Measurements from ENCODE around the gene COMMD1. TPM values are rescaled to one million over a fixed set of nuclear protein-coding genes. Genes with fewer than 3 reads are reported as not detected.

COMMD1 gene
- total and polyA plus RNA-seq, 2 donors from 2014 or later: 38.5 to 99.4 TPM

GRCh38 chr2:61888267-61889055, 17.0 kb upstream of the COMMD1 start, which contains the start of gene CCT4:
TSS of gene CCT4 (minus strand) at chr2:61888656. CDS start at chr2:61888507, 149 bp downstream.
- no peaks in the 10 kb centered on the region for H3K27me3 ChIP-seq (ENCODE audit: control insufficient read depth, insufficient read depth, low read length)
- peak within 1 kb of the TSS; percentile 98 to 100 (median 99) for H3K9ac ChIP-seq (ENCODE audit: low read length in 3 of 3)
- peak within 1 kb of the TSS; percentile 99 to 100 for H3K27ac ChIP-seq (ENCODE audit: low read depth in 2 of 2, low read length in 2 of 2)
- H3K36me3 ChIP-seq (ENCODE audit: control insufficient read depth in 2 of 3, insufficient read depth in 3 of 3, low read length in 3 of 3): peaks cover 0 to 2% (median 2%) of the 10 kb centered on the region in 3 donors
- H3K9me3 ChIP-seq (ENCODE audit: control insufficient read depth in 2 of 3, insufficient read depth in 1 of 3, low read length in 3 of 3): no peaks in the 10 kb centered on the region
- TF ChIP-seq CTCF (IDR thresholded peaks at IDR 0.05; ENCODE audit: borderline replicate concordance, extremely low read depth, insufficient read depth): no peak
- DNase-seq (peak; percentile 91 to 96 (median 94)), FAIRE-seq (no peak)
- H3K4me3 ChIP-seq (ENCODE audit: low read length in 3 of 3): peak within 1 kb of the TSS; percentile 96 to 100 (median 99)
- peaks cover 0 to 6% (median 4%) of the 10 kb centered on the region in 3 donors for H3K4me1 ChIP-seq (ENCODE audit: control insufficient read depth in 2 of 3, insufficient read depth in 2 of 3, low read depth in 1 of 3, low read length in 3 of 3)
- intact Hi-C loops (cut with DNase I): no loop called here

DNA sequence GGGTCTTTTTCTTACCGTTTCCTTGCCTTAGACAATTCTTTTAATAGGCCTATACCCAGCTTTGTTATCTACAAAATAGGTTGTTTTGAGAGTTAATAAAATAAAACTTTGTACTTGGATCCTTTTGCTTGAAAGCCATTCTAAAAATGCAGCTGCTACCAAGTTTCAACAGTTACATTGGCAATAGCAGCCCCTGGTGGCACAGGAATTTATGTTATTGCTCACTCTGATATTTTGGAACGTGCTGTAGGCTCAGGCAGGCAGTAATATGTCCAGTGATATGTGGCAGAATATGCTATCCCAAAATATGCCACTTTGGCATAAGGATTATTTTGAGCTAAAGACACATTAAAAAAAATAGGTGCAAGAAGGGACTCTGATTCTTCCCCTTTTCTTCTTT, 6.7 kb upstream of the COMMD1 start:
- H3K4me3 ChIP-seq (ENCODE audit: low read length in 3 of 3): no peak overlapping the region
- intact Hi-C loops (cut with DNase I): no loop called here
- DNase-seq: peak in 1 of 5 donors; percentile 21
- H3K4me1 ChIP-seq (ENCODE audit: control insufficient read depth in 2 of 3, insufficient read depth in 2 of 3, low read depth in 1 of 3, low read length in 3 of 3): no peaks in the 10 kb centered on the region
- H3K36me3 ChIP-seq (ENCODE audit: control insufficient read depth in 2 of 3, insufficient read depth in 3 of 3, low read length in 3 of 3): no peaks in the 10 kb centered on the region
- H3K9me3 ChIP-seq (ENCODE audit: control insufficient read depth in 2 of 3, insufficient read depth in 1 of 3, low read length in 3 of 3): no peaks in the 10 kb centered on the region
- no peak for FAIRE-seq
- no peaks in the 10 kb centered on the region for H3K27me3 ChIP-seq (ENCODE audit: control insufficient read depth, insufficient read depth, low read length)
- no peak overlapping the region for H3K9ac ChIP-seq (ENCODE audit: low read length in 3 of 3)
- peak; percentile 50 for TF ChIP-seq CTCF (IDR thresholded peaks at IDR 0.05; ENCODE audit: borderline replicate concordance, extremely low read depth, insufficient read depth)
- H3K27ac ChIP-seq (ENCODE audit: low read depth in 2 of 2, low read length in 2 of 2): no peak overlapping the region

DNA sequence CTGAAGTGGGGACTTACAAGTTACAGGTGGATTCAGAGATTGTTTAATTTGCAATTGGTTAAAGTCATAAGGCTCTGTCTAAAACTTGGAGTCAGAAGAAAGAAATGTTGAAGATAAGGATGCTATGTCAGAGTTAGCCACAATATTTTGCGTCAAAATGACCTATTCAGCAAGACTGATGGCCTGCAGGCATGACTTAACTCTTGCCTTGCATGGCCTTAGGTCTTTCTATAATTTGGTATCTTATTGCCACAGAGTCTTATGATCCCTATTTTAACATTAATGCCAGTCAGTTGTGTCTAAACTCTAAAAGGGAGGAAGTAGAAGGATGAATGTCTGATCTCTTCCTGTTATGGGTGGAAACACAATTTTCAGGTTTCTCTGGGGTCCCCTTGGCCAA, 5.2 kb upstream of the COMMD1 start:
- DNase-seq (no peak), FAIRE-seq (no peak)
- no peaks in the 10 kb centered on the region for H3K9me3 ChIP-seq (ENCODE audit: control insufficient read depth in 2 of 3, insufficient read depth in 1 of 3, low read length in 3 of 3)
- intact Hi-C loops (cut with DNase I): no loop called here
- no peak overlapping the region for H3K9ac ChIP-seq (ENCODE audit: low read length in 3 of 3)
- no peak for TF ChIP-seq CTCF (IDR thresholded peaks at IDR 0.05; ENCODE audit: borderline replicate concordance, extremely low read depth, insufficient read depth)
- H3K36me3 ChIP-seq (ENCODE audit: control insufficient read depth in 2 of 3, insufficient read depth in 3 of 3, low read length in 3 of 3): no peaks in the 10 kb centered on the region
- H3K4me1 ChIP-seq (ENCODE audit: control insufficient read depth in 2 of 3, insufficient read depth in 2 of 3, low read depth in 1 of 3, low read length in 3 of 3): no peaks in the 10 kb centered on the region
- H3K4me3 ChIP-seq (ENCODE audit: low read length in 3 of 3): no peak overlapping the region
- H3K27ac ChIP-seq (ENCODE audit: low read depth in 2 of 2, low read length in 2 of 2): no peak overlapping the region
- H3K27me3 ChIP-seq (ENCODE audit: control insufficient read depth, insufficient read depth, low read length): no peaks in the 10 kb centered on the region

Measured in kidney (tissue), 14 donors.